ENCODE measurements around the gene RBM33. TPM values are rescaled to one million over a fixed set of nuclear protein-coding genes. Genes with fewer than 3 reads are reported as not detected.
A peak's percentile ranks its signal among the peaks of the same experiment; 100 is the strongest.
"Not testable (repeated sequence)": the region's sequence is repeated elsewhere in the genome, so short reads cannot be mapped to it uniquely, and the experiment has no call there.

RBM33 gene
- total RNA-seq, 1 experiment from 2014 or later: 19.4 TPM

DNA sequence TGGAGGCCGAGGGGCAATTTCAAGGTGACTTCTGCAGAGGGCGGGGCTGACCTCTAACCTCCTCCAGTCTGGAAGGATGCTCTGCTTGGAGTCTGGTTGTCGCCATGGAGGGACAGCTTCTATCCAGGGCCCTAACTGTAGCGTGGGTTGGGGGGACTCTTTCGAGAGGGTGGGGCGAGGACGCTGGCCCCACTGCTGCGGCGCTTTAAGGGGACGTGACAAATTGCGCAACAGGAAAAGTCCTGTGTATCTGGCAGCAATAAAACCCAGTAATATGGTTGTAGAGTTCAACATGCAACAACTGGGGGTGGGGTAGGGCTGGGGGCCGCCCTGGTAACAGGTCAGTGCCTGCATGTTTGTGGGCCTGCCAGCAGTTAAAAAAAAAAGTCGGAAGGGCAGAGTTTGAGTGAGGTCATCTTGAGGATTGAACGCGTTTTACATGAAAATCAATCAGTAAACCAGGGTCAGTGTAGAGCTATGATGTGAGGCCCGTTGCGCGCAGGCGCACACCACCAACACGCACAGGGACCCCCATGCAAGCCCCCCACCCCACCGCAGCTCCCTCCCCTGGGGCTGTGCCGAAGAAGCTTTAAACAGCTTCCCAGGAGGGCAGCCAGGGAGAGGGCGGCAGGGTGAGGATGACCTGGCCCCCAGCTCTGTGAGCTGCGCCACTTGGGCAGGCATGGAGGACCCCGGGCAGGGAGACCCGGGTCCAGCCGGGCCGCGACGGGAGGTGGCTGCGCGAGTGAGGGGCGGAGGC, 163.5 kb downstream of the RBM33 start:
- no peak for DNase-seq (ENCODE audit: low read depth)

DNA sequence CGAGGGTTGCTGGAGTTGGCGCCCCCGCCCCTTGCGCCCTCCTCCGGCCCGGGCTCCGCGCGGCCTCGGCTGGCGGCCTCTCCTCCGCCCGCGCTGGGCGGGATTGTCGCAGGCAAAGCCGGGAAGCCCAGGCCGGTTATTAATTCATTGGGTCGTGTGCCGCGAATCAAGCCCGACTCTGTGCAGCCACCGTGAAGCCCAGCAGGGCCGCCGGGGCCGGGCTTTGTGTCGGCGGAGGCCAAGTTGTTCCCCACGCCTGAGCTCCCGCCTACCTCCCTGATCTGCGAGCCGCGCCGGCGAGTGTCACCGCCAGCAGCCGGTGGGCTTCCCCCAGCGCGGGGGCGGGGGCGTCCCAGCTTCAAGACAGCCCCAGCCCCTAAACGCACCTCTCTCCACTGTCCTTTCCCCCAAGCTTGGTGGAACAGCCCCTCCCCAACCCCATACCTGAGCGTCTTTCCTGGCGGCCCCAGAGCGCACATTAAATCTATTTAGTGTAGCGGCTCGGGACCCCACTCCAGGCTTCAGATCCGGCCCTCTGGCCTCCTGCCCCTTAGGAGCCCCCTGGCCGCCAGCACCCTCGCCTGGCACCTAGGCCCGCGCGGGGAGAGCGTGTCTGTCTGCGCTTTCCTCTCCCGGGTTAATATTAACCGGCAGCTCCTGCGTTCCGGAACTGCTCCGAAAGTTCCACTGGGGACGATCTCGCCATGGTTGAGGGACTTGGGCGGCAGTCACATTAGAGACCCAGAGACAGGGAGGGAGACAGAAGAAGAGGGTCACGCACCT, 164.3 kb downstream of the RBM33 start:
- DNase-seq (ENCODE audit: low read depth): peak; percentile 55

DNA sequence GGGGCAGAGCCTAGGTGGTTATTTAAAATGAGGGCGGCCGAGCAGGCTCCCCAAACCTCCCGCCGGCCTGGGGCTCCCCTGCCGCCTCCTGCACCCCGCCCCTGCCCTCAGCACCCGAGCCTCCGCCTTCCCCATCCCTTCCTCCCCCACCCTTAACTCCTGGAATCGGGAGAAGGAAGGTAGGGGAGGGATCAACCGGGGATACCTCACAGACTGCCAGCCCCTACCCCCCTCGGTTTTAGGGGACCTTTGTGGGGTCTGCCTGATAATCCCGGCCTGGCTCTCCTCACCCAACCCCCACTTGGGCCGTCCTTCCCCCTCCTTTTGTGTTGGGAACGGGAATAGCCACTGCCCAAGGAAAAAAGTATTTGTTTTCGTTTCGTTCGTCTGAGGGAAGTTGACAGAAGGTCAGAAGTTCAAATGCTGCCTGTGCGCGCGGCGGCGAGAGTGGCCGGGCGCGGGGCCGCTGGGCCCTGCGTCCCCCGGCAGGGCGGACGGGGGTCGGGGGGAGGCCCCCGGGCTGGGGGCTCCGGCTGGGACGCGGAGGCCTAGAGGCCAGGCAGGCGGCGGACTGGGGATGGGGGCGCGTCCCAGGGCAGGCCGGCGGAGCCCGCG, 165.0 kb downstream of the RBM33 start:
- DNase-seq (ENCODE audit: low read depth): no peak

DNA sequence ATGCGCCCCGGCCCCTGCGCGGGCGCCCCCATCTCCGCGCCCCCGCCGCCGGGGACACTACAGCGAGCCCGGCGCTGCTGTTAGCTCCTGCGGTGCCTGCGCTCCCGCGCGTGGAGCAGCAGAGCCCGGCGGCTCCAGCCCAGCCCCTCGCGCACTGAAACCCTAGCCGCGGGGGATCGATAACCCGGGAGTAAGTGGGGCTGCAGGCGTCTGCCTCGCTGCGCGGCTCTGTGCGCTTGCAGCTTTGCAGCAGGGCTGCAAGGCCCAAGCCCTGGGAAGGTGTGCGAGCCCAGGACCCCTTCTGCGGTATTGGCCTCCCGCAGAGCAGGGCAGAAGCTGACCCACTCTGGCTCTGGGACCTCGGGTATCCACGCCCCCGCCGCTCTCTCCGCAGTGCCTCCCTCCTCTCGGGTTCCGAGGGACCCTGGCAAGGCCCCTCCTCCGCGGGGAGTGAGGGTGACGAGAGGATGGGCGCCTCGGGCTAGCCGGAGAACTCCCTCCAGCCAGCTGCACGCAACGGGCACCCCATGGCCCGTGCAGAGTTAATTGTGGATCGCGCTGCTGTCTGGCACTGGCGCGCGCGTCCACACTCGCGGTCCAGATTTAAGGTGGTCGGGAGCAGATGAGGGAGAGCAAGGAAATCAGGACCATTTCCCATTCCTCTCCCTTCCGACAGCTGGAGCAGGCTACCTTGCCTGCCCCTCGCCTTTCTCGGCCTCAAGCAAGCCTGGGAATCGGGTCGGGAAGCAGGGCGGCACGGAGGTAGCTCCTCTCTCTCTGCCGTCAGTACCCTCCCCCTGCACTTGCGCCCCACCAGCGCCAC, 165.7 kb downstream of the RBM33 start:
- no peak for DNase-seq (ENCODE audit: low read depth)

DNA sequence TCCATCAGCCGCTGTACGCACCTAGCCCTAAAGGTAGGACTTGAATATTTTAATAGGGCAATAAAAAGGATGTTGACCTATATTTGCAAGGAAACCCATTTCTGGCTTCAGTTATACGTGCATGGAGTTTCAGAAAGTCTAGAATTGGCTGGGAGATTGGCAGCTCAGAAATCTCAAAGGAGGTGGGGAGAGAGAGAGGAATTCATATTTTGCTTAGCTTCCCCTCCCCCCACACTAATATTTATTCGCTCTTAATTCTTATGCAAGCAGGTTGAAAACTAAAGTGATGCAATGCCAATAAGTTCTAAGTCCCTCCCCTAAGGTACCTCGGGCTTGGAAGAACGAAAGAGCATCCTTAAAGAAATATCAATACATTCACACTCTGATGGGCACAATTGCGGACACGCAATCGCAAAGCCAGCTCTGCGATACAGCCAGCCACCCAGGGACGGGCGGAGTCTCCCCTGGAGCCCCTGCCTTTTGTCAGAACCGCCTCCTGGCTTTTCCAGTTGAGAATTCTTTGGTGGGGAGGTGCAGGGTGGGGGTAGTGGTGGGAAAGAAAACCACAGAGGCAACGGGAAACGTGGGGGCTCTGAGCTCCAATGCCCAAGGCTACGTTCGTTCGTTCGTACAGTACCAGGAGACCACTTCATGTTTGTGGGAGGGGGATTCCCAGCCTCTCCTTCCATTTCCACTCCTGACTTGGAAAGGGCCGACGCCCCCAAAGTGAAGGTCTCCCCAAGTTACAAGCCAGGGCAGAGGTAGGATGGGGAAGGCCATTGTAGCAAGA, 166.5 kb downstream of the RBM33 start:
- DNase-seq (ENCODE audit: low read depth): no peak

DNA sequence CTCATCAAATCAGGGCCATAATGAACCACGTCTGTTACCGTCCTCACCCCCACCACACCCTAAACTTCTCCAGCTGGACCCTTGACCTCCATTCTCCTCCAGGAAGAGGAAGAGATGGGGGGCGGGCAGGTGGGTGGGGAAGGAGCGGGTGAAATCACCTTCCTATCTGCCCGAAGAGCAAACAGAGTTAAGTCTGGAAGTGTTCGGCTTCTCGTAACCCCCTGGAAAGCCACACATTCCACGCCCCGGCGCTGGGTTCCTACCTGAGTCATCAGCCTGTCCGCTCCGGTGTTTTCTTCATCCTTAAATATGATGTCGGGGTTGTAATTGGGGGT, 167.1 kb downstream of the RBM33 start:
- peak; percentile 71 for DNase-seq (ENCODE audit: low read depth)

DNA sequence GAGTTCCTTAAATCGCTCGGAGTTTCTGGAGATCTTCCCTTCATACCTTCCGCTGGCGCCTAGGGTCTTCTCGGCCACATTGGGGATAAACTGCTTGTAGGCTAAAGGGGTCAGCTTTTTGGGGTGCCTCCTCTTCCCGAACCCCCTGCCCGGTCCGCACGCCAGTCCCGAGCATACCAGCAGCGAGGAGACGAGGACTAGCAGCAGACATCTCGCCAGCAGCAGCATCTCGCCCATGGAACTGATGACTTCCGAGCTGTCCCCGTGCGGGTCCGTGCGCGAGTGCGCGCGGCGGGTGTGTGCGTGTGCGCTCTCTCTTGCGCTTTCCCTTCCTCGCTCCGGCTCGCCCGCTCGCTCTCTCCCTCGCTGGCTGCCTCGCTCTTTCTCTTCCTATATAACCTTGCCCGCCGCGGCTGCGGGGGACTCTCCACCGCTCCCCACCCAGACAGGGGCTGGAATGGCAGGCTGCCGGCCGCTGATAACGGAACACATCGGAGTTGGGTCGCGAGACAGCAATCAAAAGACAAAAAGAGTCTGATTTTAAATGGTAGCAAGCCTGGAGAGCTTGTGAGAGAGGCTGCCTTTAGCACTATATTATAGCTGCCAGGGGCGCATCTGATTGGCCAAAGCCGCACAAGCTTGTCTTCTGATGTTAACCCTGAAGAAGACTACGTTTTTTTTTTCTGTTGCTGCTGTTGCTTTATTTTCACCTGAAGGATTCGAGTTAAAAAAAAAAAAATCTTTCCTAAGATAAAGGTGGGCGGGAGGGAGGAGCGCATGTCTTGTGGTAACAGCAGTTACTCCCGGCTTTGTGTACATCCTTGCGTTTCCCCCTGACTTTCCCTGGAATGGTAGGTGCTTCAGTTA, 167.7 kb downstream of the RBM33 start, which contains the start of gene SHH:
TSS of gene SHH (minus strand) at position 569 of the 867 bp plus-strand sequence. CDS start at position 228, 341 bp downstream.
- peak; percentile 70 for DNase-seq (ENCODE audit: low read depth)

DNA sequence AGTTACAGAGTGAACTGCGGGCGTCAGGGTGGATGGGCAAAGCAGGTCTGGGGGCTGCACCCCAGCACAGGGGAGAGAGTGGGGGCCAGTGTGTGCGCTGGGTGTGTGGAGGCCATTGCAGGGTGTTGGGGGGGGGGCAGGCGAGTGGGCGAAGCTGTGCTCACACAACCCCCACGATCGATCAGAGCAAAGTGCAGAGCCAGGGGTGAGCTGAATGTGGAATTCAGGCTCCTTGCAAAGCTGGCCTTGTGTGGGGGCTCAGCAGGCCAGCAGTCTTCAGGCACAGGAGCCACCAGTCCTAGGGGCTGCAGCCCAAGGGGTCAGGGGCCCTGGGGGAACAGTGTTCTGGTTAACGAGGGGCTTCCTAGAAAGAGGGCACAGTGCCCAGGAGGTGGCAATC, 168.7 kb downstream of the RBM33 start:
- no peak for DNase-seq (ENCODE audit: low read depth)

DNA sequence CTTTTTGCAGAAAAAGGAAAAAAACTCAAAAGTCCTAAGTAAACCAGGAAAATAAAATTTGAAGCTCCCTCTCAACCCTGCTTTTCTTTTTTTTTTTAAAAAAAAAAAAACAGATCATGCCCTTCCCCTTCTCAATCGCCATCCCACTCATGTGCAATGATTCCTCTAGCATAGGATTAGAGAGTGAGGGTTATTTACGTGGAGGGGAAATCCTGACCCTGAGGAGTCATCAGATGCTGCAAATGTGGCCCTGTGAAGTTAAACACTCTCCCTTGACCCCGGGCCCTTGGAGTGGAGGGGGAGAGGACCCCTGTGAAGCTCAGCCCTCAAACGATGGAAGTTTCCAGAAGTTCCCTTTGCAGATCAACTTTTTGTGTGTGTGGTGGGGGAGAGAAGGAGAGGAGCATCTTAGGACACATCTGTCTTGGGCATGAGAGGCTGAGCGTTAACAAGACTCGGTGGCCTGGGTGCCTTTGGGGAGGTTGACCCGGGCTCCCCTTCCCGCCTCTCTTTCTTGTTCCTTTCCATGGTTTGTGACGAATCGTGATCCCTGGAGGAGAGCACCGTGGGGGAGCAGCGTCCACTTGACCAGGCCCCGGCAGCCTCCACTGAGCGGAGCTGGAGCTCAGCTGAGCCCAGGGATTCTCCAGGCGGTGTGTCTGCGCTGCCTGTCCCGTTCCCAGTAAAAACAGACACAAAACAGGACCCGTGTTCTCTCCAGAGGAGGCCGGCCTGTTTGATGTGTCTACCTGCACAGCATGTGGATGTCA, 169.3 kb downstream of the RBM33 start:
- no peak for DNase-seq (ENCODE audit: low read depth)

DNA sequence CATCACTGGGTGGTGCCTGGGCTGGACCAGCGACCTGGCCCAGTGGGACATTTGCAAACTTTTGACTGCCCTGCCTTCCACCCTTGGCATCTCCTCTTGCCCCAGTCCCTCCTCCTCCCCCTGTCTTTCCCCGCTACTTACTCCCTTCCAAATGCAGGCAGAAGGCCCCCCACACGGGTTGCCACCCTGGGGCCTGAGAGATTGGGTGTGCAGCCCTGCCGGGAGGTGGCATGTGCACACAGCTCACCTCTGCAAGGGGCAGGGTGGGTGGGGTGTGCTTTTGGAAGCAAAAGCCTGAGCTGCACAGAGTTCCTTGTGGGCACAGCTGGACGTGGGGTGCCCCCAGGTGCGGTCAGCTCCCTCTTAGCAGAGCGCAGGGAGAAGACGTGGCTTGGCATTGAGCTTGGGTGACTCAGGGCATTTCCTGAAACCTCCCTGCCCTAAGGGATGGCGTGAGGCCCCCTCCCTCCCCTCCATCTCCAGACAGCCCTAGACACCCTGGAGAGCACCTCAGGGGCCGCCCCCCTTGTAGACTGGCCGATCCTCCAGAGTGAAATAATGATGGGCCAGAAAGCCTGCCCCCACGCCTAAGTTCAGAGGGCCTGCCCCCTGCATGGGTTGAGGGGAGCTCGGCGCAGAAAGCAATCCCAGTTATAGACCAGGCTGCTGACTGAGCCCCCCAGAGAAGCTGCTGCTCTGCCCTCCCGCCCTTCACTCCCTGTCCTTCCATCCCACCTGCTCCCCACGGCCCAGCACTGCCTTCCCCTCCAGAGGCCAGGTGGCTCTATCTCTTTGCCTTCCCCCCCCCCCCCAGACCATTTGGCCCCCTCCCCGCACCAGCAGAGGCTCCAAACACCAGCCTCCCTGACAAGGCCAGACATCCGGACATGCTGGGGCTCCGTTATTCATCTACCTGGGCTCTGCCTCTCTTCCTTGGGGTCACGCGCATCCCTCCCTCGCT, 170.1 kb downstream of the RBM33 start:
- DNase-seq (ENCODE audit: low read depth): peak; percentile 77

DNA sequence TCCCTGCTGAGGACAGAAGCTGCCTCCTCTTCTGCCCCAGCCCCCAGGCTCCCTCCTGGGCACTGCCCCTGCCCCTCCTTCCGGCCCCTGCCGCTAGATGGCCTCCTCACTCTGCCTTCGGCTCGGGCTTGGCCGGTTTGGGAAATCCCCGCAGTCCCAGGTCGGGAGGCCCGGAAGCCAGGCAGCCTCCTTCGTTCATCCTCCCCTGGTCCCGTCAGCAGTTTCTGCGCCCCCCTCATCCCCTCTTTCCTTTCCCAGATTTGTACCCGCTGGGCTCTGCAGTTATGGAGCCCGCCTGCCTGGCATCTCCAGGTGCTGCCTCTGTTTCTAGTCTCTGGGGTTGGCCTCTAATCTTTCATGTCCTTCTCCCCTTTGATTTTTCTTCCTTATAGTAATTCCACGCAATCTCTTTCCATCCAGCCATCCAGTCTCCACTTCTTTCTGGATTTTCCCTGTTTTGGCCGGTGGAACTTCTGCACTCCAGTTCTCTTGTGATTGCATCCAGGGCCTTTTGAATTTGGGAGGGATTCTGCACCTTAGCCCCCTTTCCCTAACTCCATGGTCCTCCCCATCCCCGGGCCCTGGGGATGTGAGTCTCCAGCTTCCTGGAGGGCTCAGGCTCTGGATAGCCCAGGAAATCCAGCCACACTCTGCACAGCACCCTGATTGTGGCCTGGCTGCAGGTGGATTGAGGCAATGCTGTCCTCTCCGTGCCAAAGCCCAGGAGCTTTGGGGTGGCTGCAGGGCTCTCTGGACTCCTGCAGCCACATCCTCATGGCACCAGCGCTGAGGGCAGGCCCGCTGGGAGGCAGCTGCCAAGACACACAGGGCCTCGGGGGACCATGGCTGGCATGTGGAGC, 171.1 kb downstream of the RBM33 start:
- DNase-seq (ENCODE audit: low read depth): peak; percentile 91

DNA sequence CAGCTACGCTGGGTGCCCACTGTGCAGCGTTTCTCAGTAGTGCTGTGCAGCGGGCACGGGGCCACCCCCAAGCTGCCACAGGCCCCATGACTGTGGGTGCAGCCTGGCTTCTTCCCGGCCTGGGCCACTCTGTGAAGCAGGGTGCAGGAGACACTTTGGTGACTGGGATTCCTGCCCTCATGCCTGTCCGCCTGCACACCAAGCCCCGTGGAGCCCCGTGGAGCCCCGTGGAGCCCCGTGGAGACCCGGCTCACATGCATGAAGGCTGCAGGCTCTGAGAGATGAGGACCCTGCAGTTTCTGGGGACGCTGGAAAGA, 171.7 kb downstream of the RBM33 start:
- no peak for DNase-seq (ENCODE audit: low read depth)

DNA sequence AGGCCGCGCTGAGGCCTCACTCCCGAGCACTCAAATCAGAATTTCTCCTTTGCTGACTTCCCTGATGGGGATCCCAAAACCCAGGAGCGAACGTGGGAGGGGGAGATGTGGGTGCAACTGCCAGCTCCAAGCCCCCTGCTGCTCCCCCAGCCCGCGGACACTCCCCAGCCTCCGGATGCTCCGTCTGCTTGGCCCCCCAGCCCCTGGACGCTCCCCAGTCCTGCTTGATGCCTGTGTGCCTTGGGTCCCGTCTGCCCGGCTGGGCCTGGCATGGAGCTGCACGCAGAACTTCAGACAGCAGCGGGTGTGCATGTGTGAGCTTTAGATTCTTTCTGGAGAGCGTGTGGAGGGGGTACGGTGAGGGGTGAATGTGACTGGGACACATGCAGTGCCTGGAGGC, 172.5 kb downstream of the RBM33 start:
- no peak for DNase-seq (ENCODE audit: low read depth)

DNA sequence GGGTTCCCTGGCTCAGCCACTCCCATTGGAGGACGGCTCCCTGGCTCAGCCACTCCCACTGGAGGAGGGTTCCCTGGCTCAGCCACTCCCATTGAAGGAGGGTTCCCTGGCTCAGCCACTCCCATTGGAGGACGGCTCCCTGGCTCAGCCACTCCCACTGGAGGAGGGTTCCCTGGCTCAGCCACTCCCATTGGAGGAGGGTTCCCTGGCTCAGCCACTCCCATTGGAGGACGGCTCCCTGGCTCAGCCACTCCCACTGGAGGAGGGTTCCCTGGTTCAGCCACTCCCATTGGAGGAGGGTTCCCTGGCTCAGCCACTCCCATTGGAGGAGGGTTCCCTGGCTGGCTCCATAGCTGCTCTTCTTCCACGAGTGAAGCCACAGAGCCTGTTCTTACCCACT, 173.1 kb downstream of the RBM33 start:
- not testable (repeated sequence) for DNase-seq (ENCODE audit: low read depth)

DNA sequence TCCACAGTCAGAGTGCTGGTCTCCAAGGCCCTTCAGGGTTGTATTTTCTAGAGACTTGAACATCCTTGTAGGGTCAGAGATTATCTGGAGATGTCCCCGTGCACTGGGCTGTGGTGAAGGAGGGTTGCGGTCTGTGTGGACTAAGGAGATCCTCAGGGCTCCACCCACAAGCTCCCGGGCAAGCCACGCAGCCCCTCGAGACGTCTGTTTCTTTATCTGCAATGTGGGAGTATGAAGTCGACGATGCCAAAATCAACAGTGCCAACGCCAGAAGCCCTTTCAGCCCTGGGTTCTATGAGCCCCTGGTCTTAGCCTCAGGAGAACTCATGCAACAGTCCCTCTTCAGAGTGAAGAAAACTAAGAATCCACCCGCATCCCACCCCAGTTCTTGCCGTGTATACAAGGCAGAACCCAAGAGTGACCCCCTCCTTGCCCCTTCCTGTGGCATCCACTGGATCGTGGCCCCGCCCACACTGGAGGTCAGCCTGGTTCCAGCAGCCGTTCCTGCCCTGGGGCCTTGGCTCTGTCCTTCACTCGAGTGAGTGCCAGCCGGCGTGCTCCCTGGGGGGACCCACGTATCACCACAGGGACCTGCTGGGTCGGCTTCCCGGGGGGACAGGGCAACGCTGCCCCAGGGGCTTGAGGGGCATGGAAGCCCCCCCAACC, 173.8 kb downstream of the RBM33 start:
- DNase-seq (ENCODE audit: low read depth): no peak

DNA sequence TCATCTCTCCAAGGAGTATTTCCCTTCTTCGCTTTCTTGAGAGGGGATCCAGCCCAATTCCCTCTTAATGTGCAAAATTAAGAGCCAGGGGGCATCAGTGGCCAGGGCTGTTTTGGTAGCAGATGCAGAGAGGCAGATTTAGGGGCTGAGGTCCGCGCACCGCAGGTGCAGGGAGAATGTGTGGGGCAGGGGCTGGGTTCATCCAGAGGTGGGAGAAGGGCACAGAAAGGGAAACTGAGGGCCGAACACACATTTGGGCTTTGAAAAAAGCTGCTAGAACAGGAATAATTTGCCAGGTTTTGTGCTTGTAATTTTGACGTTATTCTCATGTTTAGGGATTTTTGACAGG, 174.3 kb downstream of the RBM33 start:
- DNase-seq (ENCODE audit: low read depth): no peak

DNA sequence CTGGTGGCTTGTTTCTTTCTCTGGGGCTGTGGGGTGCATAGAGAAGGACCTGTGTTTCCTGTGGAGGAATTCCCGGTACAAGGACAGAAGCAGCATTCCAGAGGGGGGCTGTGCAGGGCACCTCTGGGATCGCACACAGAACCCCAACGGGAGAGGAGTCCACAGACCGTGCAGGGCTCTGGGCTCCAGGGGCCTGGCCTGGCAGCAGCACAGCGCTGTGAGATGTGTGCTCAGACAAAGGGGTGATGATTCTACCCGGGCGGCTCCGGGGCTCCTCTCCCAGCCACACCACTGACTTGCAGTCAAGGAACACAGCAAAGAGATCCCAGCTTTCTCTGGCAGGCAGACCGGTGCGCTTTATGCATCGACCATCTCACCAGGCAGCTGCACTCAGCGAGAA, 174.7 kb downstream of the RBM33 start:
- no peak for DNase-seq (ENCODE audit: low read depth)

Measured in Daoy (cell line).